SK-N-SH treated with all-trans-retinoic acid at 6 μM for 48 hours (cell line): ENCODE results near the gene KCNH1.

ENCODE experiments used
- ATAC-seq: fragments of 200-7000 bp; cut with Tn5 transposase; 3 replicates; pipeline ENCODE4 v1.9.1; 2020; ENCODE audit warnings: mild to moderate bottlenecking, moderate library complexity
- ARNTL ChIP-seq: fragments of 450-650 bp; formaldehyde crosslinking; IDR thresholded peaks from 2 replicates; pipeline ENCODE4 v1.5.0; 2020; ENCODE audit warnings: low read depth, mild to moderate bottlenecking, moderate library complexity, borderline replicate concordance
- BACH2 ChIP-seq: fragments of 250-450 bp; sonication (Bioruptor Pico); IDR thresholded peaks from 2 replicates; pipeline ENCODE4 v1.9.0; 2021; ENCODE audit warnings: mild to moderate bottlenecking, borderline replicate concordance
- CSDC2 ChIP-seq: fragments of 250-450 bp; sonication (Bioruptor Pico); IDR thresholded peaks from 2 replicates; pipeline ENCODE4 v1.5.0; 2020; ENCODE audit warnings: mild to moderate bottlenecking, moderate library complexity
- CSRNP3 ChIP-seq: fragments of 250-450 bp; sonication (Bioruptor Pico); IDR thresholded peaks from 2 replicates; pipeline ENCODE4 v1.5.1; 2021; ENCODE audit warnings: mild to moderate bottlenecking, moderate library complexity
- ESRRG ChIP-seq: fragments of 250-450 bp; sonication (Bioruptor Pico); IDR thresholded peaks from 2 replicates; pipeline ENCODE4 v1.6.1; 2021; ENCODE audit warnings: mild to moderate bottlenecking
- GLIS3 ChIP-seq: fragments of 250-450 bp; sonication (Bioruptor Pico); IDR thresholded peaks from 2 replicates; pipeline ENCODE4 v1.5.0; 2020; ENCODE audit warnings: mild to moderate bottlenecking, moderate library complexity
- ISL1 ChIP-seq: fragments of 250-450 bp; sonication (Bioruptor Pico); IDR thresholded peaks from 2 replicates; pipeline ENCODE4 v2.1.2; 2022; ENCODE audit warnings: mild to moderate bottlenecking, moderate library complexity
- OSR1 ChIP-seq: fragments of 250-450 bp; sonication (Bioruptor Pico); IDR thresholded peaks from 2 replicates; pipeline ENCODE4 v1.8.0; 2022; ENCODE audit warnings: moderate library complexity, mild to moderate bottlenecking, inconsistent platforms
- POU6F1 ChIP-seq: fragments of 250-450 bp; sonication (Bioruptor Pico); IDR thresholded peaks from 2 replicates; pipeline ENCODE4 v1.8.0; 2021; ENCODE audit warnings: low read depth, mild to moderate bottlenecking, moderate library complexity, borderline replicate concordance
- PPARA ChIP-seq: fragments of 250-450 bp; sonication (Bioruptor Pico); IDR thresholded peaks from 2 replicates; pipeline ENCODE4 v1.5.0; 2020; ENCODE audit warnings: mild to moderate bottlenecking, borderline replicate concordance
- RARB ChIP-seq: fragments of 250-450 bp; sonication (Bioruptor Pico); IDR thresholded peaks from 2 replicates; pipeline ENCODE4 v1.8.0; 2021; ENCODE audit warnings: mild to moderate bottlenecking, moderate library complexity
- SNAI2 ChIP-seq: fragments of 250-450 bp; sonication (Bioruptor Pico); IDR thresholded peaks from 2 replicates; pipeline ENCODE4 v1.5.0; 2020; ENCODE audit warnings: mild to moderate bottlenecking, moderate library complexity
- TCF4 ChIP-seq: fragments of 250-450 bp; sonication (Bioruptor Pico); IDR thresholded peaks from 2 replicates; pipeline ENCODE4 v1.8.0; 2021; ENCODE audit warnings: mild to moderate bottlenecking, moderate library complexity, borderline replicate concordance
- TOX ChIP-seq: fragments of 250-450 bp; sonication (Bioruptor Pico); IDR thresholded peaks from 2 replicates; pipeline ENCODE4 v1.8.0; 2021; ENCODE audit warnings: mild to moderate bottlenecking, moderate library complexity, borderline replicate concordance
- TSHZ2 ChIP-seq: fragments of 250-450 bp; sonication (Bioruptor Pico); IDR thresholded peaks from 2 replicates; pipeline ENCODE4 v1.5.0; 2020; ENCODE audit warnings: mild to moderate bottlenecking, moderate library complexity
- ZC3H10 ChIP-seq: fragments of 250-450 bp; sonication (Bioruptor Pico); IDR thresholded peaks from 2 replicates; pipeline ENCODE4 v1.5.1; 2021; ENCODE audit warnings: mild to moderate bottlenecking, moderate library complexity
- ZFP3 ChIP-seq: fragments of 250-450 bp; sonication (Bioruptor Pico); IDR thresholded peaks from 2 replicates; pipeline ENCODE4 v1.5.0; 2020; ENCODE audit warnings: mild to moderate bottlenecking, moderate library complexity
- ZFP30 ChIP-seq: fragments of 450-650 bp; formaldehyde crosslinking; IDR thresholded peaks from 2 replicates; pipeline ENCODE4 v1.5.0; 2022; ENCODE audit warnings: mild to moderate bottlenecking, moderate library complexity
- ZNF565 ChIP-seq: fragments of 450-650 bp; formaldehyde crosslinking; conservative IDR thresholded peaks from 2 replicates; pipeline ENCODE4 v1.5.0; 2020; ENCODE audit warnings: low read depth, mild to moderate bottlenecking, moderate library complexity
- ZNF70 ChIP-seq: fragments of 450-650 bp; formaldehyde crosslinking; IDR thresholded peaks from 2 replicates; pipeline ENCODE4 v1.5.0; 2020; ENCODE audit warnings: mild to moderate bottlenecking, moderate library complexity
- ZNF8 ChIP-seq: fragments of 450-650 bp; formaldehyde crosslinking; IDR thresholded peaks from 2 replicates; pipeline ENCODE4 v1.5.0; 2020; ENCODE audit warnings: mild to moderate bottlenecking, moderate library complexity
- TF ChIP-seq, protein P1 (sequence below): fragments of 250-450 bp; sonication (Bioruptor Pico); IDR thresholded peaks from 2 replicates; pipeline ENCODE4 v1.8.0; 2020; ENCODE audit warnings: mild to moderate bottlenecking, moderate library complexity, borderline replicate concordance

The KCNH1 gene

GRCh38 chr1:210783925-210784324, 350.0 kb downstream of the KCNH1 start:
- ATAC-seq, result no peak
- TF ChIP-seq ZFP3 (CRISPR knock-in tag), result no peak
- TF ChIP-seq, all 23 proteins: peak for 0

DNA sequence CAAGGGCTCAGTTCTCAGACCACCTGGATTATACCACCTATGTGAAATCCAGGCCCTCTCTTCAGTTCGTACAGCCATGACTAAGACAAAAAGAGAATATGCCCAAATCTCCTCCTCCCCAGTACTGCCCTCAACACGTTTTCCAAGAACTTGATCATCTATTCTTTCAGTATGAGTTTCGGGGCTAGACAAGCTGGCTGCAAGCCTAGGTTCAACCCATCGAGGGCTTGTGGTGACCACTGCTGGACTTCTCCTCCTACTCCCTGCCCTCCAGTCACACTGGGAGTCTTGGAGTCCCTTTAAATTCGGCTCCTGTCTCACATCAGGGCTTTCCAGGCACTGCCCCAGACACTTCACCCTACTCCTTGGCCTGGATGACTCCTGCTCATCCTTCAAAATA, 352.3 kb downstream of the KCNH1 start:
- TF ChIP-seq BACH2, result no peak
- TF ChIP-seq ZNF565, result no peak
- TF ChIP-seq ZFP3 (CRISPR knock-in tag), result no peak
- TF ChIP-seq CSRNP3 (CRISPR knock-in tag), result no peak
- TF ChIP-seq RARB (CRISPR knock-in tag), result no peak
- TF ChIP-seq GLIS3 (CRISPR knock-in tag), result no peak
- TF ChIP-seq TCF4 (CRISPR knock-in tag), result no peak
- TF ChIP-seq CSDC2 (CRISPR knock-in tag), result no peak
- TF ChIP-seq ESRRG (CRISPR knock-in tag), result no peak
- TF ChIP-seq ZNF70 (CRISPR knock-in tag), result no peak
- TF ChIP-seq PPARA (CRISPR knock-in tag), result no peak
- no peak for TF ChIP-seq POU6F1 (CRISPR knock-in tag)
- TF ChIP-seq SNAI2 (CRISPR knock-in tag), result no peak
- no peak for TF ChIP-seq ZNF8 (CRISPR knock-in tag)
- no peak for TF ChIP-seq TOX (CRISPR knock-in tag)
- TF ChIP-seq OSR1 (CRISPR knock-in tag), result no peak
- TF ChIP-seq TSHZ2 (CRISPR knock-in tag), result no peak
- no peak for ATAC-seq

DNA sequence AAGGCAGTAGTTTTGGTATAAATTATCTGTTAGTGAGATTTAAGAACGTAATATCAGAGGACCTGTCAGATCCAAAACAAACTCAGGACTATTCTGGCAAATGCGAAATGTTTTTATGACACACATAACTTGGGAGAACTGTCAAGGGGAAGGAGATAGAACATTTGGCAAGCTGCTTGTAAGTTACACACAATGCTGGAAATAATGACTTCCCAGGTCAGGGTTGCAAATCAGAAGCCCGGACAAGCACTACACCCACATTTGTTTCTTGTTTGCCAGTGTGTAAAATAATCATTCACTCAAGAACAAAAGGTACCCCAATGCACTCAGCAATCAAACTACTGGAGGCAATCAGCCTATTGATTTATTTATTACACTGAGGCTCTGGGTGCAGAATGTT, 354.7 kb downstream of the KCNH1 start:
- no peak for ATAC-seq
- TF ChIP-seq ARNTL, result no peak
- no peak for TF ChIP-seq ZNF565
- TF ChIP-seq OSR1 (CRISPR knock-in tag), result no peak
- TF ChIP-seq PPARA (CRISPR knock-in tag), result no peak
- TF ChIP-seq ISL1 (CRISPR knock-in tag), result no peak
- no peak for TF ChIP-seq GLIS3 (CRISPR knock-in tag)
- TF ChIP-seq ZNF70 (CRISPR knock-in tag), result no peak
- TF ChIP-seq ZFP30 (CRISPR knock-in tag), result no peak
- no peak for TF ChIP-seq TSHZ2 (CRISPR knock-in tag)
- TF ChIP-seq, protein P1, sequence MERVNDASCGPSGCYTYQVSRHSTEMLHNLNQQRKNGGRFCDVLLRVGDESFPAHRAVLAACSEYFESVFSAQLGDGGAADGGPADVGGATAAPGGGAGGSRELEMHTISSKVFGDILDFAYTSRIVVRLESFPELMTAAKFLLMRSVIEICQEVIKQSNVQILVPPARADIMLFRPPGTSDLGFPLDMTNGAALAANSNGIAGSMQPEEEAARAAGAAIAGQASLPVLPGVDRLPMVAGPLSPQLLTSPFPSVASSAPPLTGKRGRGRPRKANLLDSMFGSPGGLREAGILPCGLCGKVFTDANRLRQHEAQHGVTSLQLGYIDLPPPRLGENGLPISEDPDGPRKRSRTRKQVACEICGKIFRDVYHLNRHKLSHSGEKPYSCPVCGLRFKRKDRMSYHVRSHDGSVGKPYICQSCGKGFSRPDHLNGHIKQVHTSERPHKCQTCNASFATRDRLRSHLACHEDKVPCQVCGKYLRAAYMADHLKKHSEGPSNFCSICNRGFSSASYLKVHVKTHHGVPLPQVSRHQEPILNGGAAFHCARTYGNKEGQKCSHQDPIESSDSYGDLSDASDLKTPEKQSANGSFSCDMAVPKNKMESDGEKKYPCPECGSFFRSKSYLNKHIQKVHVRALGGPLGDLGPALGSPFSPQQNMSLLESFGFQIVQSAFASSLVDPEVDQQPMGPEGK (CRISPR knock-in tag), result no peak
- TF ChIP-seq POU6F1 (CRISPR knock-in tag), result no peak
- no peak for TF ChIP-seq CSRNP3 (CRISPR knock-in tag)
- TF ChIP-seq ZNF8 (CRISPR knock-in tag), result no peak
- no peak for TF ChIP-seq CSDC2 (CRISPR knock-in tag)
- no peak for TF ChIP-seq ZFP3 (CRISPR knock-in tag)
- TF ChIP-seq RARB (CRISPR knock-in tag), result no peak
- no peak for TF ChIP-seq ESRRG (CRISPR knock-in tag)
- TF ChIP-seq BACH2, result no peak
- TF ChIP-seq ZC3H10 (CRISPR knock-in tag), result no peak
